GM23248 (cell line): ENCODE measurements around the gene CTNNAL1.

Experiments used
- EZH2 ChIP-seq: fragments of 200-600 bp; sonication (generic); IDR thresholded peaks from 2 replicates; pipeline ENCODE4 v1.6.1; 2018; ENCODE audit warnings: antibody characterized with exemption, mild to moderate bottlenecking; ENCODE audit not compliant: insufficient read depth, poor library complexity, severe bottlenecking
- EZH2phosphoT487 ChIP-seq: fragments of 200-600 bp; sonication (generic); IDR thresholded peaks from 2 replicates; pipeline ENCODE4 v1.6.1; 2018; ENCODE audit warnings: antibody characterized with exemption, moderate library complexity, mild to moderate bottlenecking, low read depth; ENCODE audit not compliant: insufficient read depth

- TF ChIP-seq EZH2phosphoT487, result no peak
- TF ChIP-seq EZH2, result no peak
These were observed 56.7 kb downstream of the CTNNAL1 start for GRCh38 chr9:108956631-108957026.
